Suprapubic skin (tissue), 4 donors: ENCODE measurements around the gene SIPA1L3. TPM values are rescaled to one million over a fixed set of nuclear protein-coding genes. Genes with fewer than 3 reads are reported as not detected.

Source experiments
- DNase-seq, 2 donors: peaks; one replicate each; pipeline ENCODE4 v3.0.0-alpha.2; 2019; ENCODE audit warnings: low spot score in 2 of 2
- H3K27ac ChIP-seq: fragments of 200-600 bp; sonication (generic); one replicate; pipeline ENCODE4 v1.5.1; 2019
- H3K27me3 ChIP-seq: fragments of 200-600 bp; sonication (generic); one replicate; pipeline ENCODE4 v1.5.1; 2019
- H3K36me3 ChIP-seq: fragments of 200-600 bp; sonication (generic); one replicate; pipeline ENCODE4 v1.5.1; 2019
- H3K4me1 ChIP-seq: fragments of 200-600 bp; sonication (generic); one replicate; pipeline ENCODE4 v1.5.1; 2019
- H3K4me3 ChIP-seq: fragments of 200-600 bp; sonication (generic); one replicate; pipeline ENCODE4 v1.5.1; 2019; ENCODE audit warnings: mild to moderate bottlenecking
- H3K9me3 ChIP-seq: fragments of 200-600 bp; sonication (generic); one replicate; pipeline ENCODE4 v1.5.1; 2019
- CTCF ChIP-seq, 2 donors: fragments of 200-600 bp in 1 of 2; fragments of 450-650 bp in 1 of 2; sonication (generic) in 1 of 2; IDR thresholded peaks; one replicate each; pipeline ENCODE4 v1.5.1; 2016 to 2019; ENCODE audit warnings: antibody characterized with exemption in 2 of 2, mild to moderate bottlenecking in 1 of 2, moderate library complexity in 1 of 2
- EP300 ChIP-seq: sonication (generic); formaldehyde crosslinking; IDR thresholded peaks from one replicate; pipeline ENCODE4 v1.6.1; 2017; ENCODE audit warnings: antibody characterized with exemption
- POLR2A ChIP-seq, 2 donors: fragments of 450-650 bp; IDR thresholded peaks; one replicate each; pipeline ENCODE4 v1.6.1; 2017; ENCODE audit warnings: antibody characterized with exemption in 2 of 2, mild to moderate bottlenecking in 2 of 2, moderate library complexity in 2 of 2
- POLR2AphosphoS5 ChIP-seq, 3 donors: sonication (generic); formaldehyde crosslinking; IDR thresholded peaks; one replicate each; pipeline ENCODE4 v1.6.1; 2017; ENCODE audit warnings: antibody characterized with exemption in 3 of 3
- WGBS: methylation state at CpG from one replicate; pipeline ENCODE4 v1.1.5; 2018; 5-methylcytosine and 5-hydroxymethylcytosine counted together
- total RNA-seq, 4 donors: library from RNA; depleted of rRNA; stranded (reverse); fragments of >200 nt; gene quantifications; one replicate each; pipeline ENCODE4 v1.1.0, GENCODE V29; 2016

The SIPA1L3 gene
- total RNA-seq, 4 donors from 2014 or later = 52.6 to 92.1 (median 81.8) TPM

DNA sequence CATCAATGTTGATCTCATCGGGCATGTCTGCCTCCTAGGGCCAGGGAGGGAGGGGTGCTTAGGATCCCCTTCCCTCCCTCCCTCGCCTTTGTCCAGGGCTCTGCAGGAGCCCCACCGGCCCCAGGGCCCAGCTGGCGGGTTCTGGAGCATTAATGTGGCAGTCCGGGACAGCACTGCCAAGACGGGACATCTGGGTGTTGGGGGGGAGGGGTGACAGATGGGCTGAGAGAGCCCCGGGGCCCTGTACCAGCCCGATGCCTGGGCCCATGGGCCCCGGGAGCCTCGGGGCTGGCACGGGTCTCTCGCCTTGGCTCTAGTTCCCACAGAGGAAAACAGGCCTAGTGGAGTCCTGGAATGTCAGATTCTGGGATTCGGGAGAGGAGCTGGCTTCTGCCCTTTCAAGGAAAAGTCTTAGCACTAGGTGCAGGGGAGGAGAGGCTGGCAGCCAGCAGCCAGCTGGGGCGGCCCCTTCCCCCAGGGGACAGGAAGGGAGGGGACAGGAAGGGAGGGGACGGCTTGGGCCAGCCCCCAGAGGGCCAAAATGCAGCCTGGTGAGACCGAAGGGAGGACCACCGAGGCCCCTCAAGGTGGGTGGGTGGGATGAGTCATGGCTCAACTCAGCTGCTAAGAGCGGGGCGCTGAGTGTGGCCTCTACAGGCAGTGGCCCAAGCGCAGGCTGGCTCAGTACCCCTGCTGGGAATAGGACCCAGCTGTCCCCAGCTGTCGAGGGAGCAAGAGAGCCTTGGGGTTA is 346.1 kb downstream of the SIPA1L3 start:
- Histone ChIP-seq H3K27me3 (peaks cover 13% of the 10 kb centered on the region), H3K36me3 (no peaks in the 10 kb centered on the region), H3K4me3 (peak overlapping the region; percentile 24), H3K9me3 (no peaks in the 10 kb centered on the region), H3K27ac (peak overlapping the region; percentile 79), H3K4me1 (peaks cover 46% of the 10 kb centered on the region)
- 24% methylated on average over 14 of the region's 21 CpGs for WGBS
- no peak for TF ChIP-seq POLR2AphosphoS5 (IDR thresholded peaks at IDR 0.05)
- no peak for TF ChIP-seq POLR2A (IDR thresholded peaks at IDR 0.05)
- no peak for TF ChIP-seq EP300
- TF ChIP-seq CTCF (IDR thresholded peaks at IDR 0.05) = no peak
- no peak for DNase-seq

DNA sequence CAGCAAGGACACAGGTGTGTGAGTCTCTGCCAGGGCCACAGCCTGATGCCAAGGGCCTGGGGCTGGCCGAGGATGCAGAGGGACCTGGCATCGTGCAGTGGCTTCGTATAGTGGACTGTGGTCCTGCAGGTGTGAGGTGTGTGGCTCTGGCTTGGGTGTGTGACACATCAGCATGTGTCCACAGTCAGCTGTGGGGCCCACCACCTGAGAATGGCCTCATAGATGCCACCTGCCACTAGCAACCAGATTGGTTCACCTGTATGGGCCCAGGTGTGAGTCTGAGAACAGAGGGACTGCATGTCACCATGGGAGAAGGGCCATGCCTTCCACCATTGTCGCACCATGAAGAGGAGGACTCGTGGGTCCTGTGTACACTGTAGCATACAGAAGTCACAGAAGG is 346.8 kb downstream of the SIPA1L3 start:
- WGBS = 100% methylated on average over 2 of the region's 5 CpGs
- DNase-seq = no peak
- H3K4me3 ChIP-seq = peak overlapping the region; percentile 24
- H3K9me3 ChIP-seq = no peaks in the 10 kb centered on the region
- H3K27ac ChIP-seq = peak overlapping the region; percentile 79
- H3K4me1 ChIP-seq = peaks cover 46% of the 10 kb centered on the region
- H3K27me3 ChIP-seq = peaks cover 13% of the 10 kb centered on the region
- TF ChIP-seq CTCF (IDR thresholded peaks at IDR 0.05) (no peak), POLR2AphosphoS5 (IDR thresholded peaks at IDR 0.05) (no peak), POLR2A (IDR thresholded peaks at IDR 0.05) (no peak), EP300 (no peak)
- no peaks in the 10 kb centered on the region for H3K36me3 ChIP-seq

GRCh38 chr19:38255383-38256014 is 348.5 kb downstream of the SIPA1L3 start:
- DNase-seq = no peak
- Histone ChIP-seq H3K27me3 (peaks cover 13% of the 10 kb centered on the region), H3K9me3 (no peaks in the 10 kb centered on the region), H3K4me1 (peaks cover 44% of the 10 kb centered on the region), H3K27ac (peak overlapping the region; percentile 40), H3K4me3 (peak overlapping the region; percentile 50), H3K36me3 (no peaks in the 10 kb centered on the region)
- 64% methylated on average over 13 of the region's 17 CpGs for WGBS
- TF ChIP-seq POLR2A (IDR thresholded peaks at IDR 0.05) (no peak), POLR2AphosphoS5 (IDR thresholded peaks at IDR 0.05) (no peak), CTCF (IDR thresholded peaks at IDR 0.05) (no peak), EP300 (no peak)

Other genes with a start within 250 kb of the SIPA1L3 start
- 10 to 100 TPM in 1 of 4 donors, 1 to 10 TPM in 3; 2.8 to 10.5 (median 4.3) TPM for gene ZNF607, start 187.4 kb upstream of the SIPA1L3 start, total RNA-seq
- gene ZNF573, start 127.6 kb upstream of the SIPA1L3 start, total RNA-seq = 10 to 100 TPM in 2 of 4 donors, 1 to 10 TPM in 2; 2.6 to 16.3 (median 9.3) TPM
- not detected for gene WDR87, start 614 bp upstream of the SIPA1L3 start, total RNA-seq